Psoas muscle (tissue), 8 donors: ENCODE measurements around the gene CNTN6. TPM values are rescaled to one million over a fixed set of nuclear protein-coding genes. Genes with fewer than 3 reads are reported as not detected.

Experiments used
- ATAC-seq, 4 donors: fragments of 200-7000 bp; cut with Tn5 transposase; one replicate each; pipeline ENCODE4 v1.9.1; 2020; ENCODE audit warnings: moderate library complexity in 3 of 4, mild to moderate bottlenecking in 2 of 4
- DNase-seq, 2 donors: peaks; one replicate each; pipeline ENCODE4 v3.0.0-alpha.2; 2020
- H3K27ac ChIP-seq: fragments of 200-600 bp; one replicate; pipeline ENCODE4 v1.8.0; 2022
- H3K27me3 ChIP-seq, 3 donors: fragments of 200-600 bp in 1 of 3; one replicate each; pipeline versions ENCODE4 v1.6.1 to v1.8.0; 2013 to 2022; ENCODE audit warnings: low read length in 2 of 3, mild to moderate bottlenecking in 2 of 3, moderate library complexity in 1 of 3; ENCODE audit not compliant: insufficient read depth in 3 of 3
- H3K36me3 ChIP-seq, 2 donors: fragments of 200-600 bp in 1 of 2; one replicate each; pipeline versions ENCODE4 v1.6.1 to v1.8.0; 2013 to 2022; ENCODE audit warnings: low read depth in 1 of 2, mild to moderate bottlenecking in 1 of 2, moderate library complexity in 1 of 2; ENCODE audit not compliant: insufficient read depth in 1 of 2
- H3K4me1 ChIP-seq: fragments of 200-600 bp; one replicate; pipeline ENCODE4 v1.8.0; 2022
- H3K4me3 ChIP-seq: fragments of 200-600 bp; one replicate; pipeline ENCODE4 v1.8.0; 2022; ENCODE audit warnings: mild to moderate bottlenecking
- H3K9me3 ChIP-seq: fragments of 200-600 bp; one replicate; pipeline ENCODE4 v1.8.0; 2022
- WGBS, 3 donors: extraction: QIAGEN DNeasy Blood & Tissue Kit; methylation state at CpG; one replicate each; pipeline versions ENCODE4 v1.1.6 to v1.1.7; 2013; 5-methylcytosine and 5-hydroxymethylcytosine counted together
- intact Hi-C, 2 donors: fragments of 100-400 bp; cut with DNase I; formaldehyde crosslinking; loops; one replicate each; pipeline versions ENCODE4 v1.11.0 to v1.14.2; 2022
- long read RNA-seq, 2 donors: library from polyadenylated mRNA; unstranded; transcript quantifications; one replicate each; pipeline ENCODE4 v2.0.0, GENCODE V29; 2021
- polyA plus RNA-seq, 3 donors: library from polyadenylated mRNA; stranded (reverse); fragments of 200-250 nt; gene quantifications; one replicate each; pipeline ENCODE4 v1.2.3, GENCODE V29; 2013
- total RNA-seq, 4 donors: library from RNA; stranded (reverse); fragmentation: NEBNext Ultra II Directional in 2 of 4; extraction: Animal tissue kit (Norgen Biotek cat#: 25700) in 2 of 4; gene quantifications; one replicate each; pipeline versions ENCODE4 v1.2.1 to v1.2.4, GENCODE V29; 2021 to 2023
- TF ChIP-seq, protein P1 (sequence below): fragments of 200-600 bp; IDR thresholded peaks from one replicate; pipeline ENCODE4 v1.8.0; 2022; ENCODE audit warnings: antibody characterized with exemption
- donor health status: healthy with polysubstance abuse.
- donor health status: DM: no; HTN: no; CAD: no; lungs with moderate emphysema.
- donor health status: Bipolar disorder and iron deficiency.
- donor health status: healthy.
- donor health status: DM: yes; HTN: yes; CAD: no.
- donor health status: DM: no; HTN: no; CAD: no.
- donor health status: DM: no; HTN: no; CAD: no.
- donor health status: DM: yes; HTN: yes; CAD: no.

Gene CNTN6
- total RNA-seq (under 1 TPM in 1 of 4 donors, not detected in 3; 0.10 TPM), polyA plus RNA-seq (not detected)
- long read RNA-seq, donor 1, result 0 reads
- long read RNA-seq, donor 2, result 0 reads

DNA sequence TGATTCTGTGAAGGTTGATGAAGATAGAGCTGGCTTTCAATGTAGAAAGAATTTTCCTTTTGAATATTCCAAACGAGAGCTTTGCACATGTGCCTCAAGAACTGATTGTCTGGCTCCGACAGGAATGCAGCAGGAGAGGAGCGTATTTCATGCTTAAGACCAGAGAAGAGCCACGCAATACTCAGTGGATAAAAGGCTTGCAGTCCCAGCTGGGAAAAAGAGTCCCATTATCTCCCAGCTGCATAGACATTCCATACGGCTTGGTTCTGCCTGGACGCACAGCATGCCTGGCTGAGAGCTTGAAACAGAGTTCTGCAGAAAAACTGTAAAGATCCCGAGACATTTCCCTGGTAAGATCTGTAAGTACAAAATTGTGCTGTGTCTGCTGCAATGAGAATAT is at the start of gene CNTN6:
Gene CNTN6 (plus strand): TSS at position 254 of the 400 bp plus-strand sequence. CDS start 54,985 bp downstream, outside the sequence.
- 13 to 27% (median 23%) methylated on average over 7 of the region's 7 CpGs for WGBS, 3 donors
- ATAC-seq, result no peak
- DNase-seq, result no peak
- Histone ChIP-seq H3K9me3 (no peaks in the 10 kb centered on the region), H3K4me3 (no peak within 1 kb of the TSS), H3K27ac (no peak within 1 kb of the TSS), H3K4me1 (no peaks in the 10 kb centered on the region), H3K36me3 (no peaks in the 10 kb centered on the region), H3K27me3 (no peaks in the 10 kb centered on the region)
- TF ChIP-seq, protein P1, sequence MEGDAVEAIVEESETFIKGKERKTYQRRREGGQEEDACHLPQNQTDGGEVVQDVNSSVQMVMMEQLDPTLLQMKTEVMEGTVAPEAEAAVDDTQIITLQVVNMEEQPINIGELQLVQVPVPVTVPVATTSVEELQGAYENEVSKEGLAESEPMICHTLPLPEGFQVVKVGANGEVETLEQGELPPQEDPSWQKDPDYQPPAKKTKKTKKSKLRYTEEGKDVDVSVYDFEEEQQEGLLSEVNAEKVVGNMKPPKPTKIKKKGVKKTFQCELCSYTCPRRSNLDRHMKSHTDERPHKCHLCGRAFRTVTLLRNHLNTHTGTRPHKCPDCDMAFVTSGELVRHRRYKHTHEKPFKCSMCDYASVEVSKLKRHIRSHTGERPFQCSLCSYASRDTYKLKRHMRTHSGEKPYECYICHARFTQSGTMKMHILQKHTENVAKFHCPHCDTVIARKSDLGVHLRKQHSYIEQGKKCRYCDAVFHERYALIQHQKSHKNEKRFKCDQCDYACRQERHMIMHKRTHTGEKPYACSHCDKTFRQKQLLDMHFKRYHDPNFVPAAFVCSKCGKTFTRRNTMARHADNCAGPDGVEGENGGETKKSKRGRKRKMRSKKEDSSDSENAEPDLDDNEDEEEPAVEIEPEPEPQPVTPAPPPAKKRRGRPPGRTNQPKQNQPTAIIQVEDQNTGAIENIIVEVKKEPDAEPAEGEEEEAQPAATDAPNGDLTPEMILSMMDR, result no peak
- intact Hi-C loops, result no loop called here

DNA sequence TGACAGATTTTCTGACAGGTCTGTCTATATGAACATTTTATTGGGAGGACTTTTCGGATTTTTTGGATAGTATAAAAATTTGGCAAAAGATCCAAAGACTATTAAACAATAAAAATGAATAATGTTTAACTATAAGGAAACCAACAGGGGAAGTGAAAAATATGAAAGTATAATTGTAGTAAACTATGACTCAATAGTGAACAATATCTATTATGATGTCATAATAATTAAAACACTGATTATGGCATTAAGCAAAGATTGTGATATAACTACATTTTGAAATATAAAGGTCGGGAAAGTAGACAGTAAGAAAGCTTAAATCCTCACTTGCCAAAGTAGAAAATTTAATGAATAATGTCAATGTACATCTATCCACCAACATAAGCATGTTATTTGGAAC is 44.3 kb upstream of the CNTN6 start:
- intact Hi-C loops, result no loop called here

DNA sequence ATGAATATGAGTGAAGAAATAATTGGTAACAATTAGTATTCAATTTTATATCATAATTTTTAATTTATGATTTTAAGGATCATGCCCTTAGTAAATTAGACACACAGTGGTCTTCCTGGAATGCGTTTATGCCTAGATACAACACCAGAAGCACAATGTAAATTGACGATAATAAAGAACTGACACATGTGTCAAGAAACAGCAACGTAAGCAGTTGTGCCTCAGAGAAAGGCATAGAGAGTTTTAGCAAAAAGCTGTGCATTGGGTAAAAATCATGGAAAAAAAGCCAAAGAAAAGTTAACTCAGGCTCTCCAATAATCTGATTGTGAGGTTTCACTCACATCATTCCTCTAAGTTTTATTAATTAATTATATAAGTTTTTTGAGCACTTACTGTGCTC is 37.0 kb upstream of the CNTN6 start:
- DNase-seq (no peak), ATAC-seq (no peak)
- no peak overlapping the region for H3K4me3 ChIP-seq
- WGBS, 3 donors, result 89 to 96% (median 90%) methylated on average over 3 of the region's 3 CpGs
- H3K36me3 ChIP-seq, result no peaks in the 10 kb centered on the region
- TF ChIP-seq, protein P1, result no peak
- intact Hi-C loops, result no loop called here
- no peak overlapping the region for H3K27ac ChIP-seq
- H3K9me3 ChIP-seq, result no peaks in the 10 kb centered on the region
- no peaks in the 10 kb centered on the region for H3K27me3 ChIP-seq
- no peaks in the 10 kb centered on the region for H3K4me1 ChIP-seq

More for the DNA sequence above, 44.3 kb upstream of the CNTN6 start:
- no peaks in the 10 kb centered on the region for H3K36me3 ChIP-seq
- H3K4me3 ChIP-seq, result no peak overlapping the region
- 65 to 74% (median 67%) methylated on average over 2 of the region's 2 CpGs for WGBS, 3 donors
- no peaks in the 10 kb centered on the region for H3K4me1 ChIP-seq
- H3K9me3 ChIP-seq, result no peaks in the 10 kb centered on the region
- no peak overlapping the region for H3K27ac ChIP-seq
- ATAC-seq (no peak), DNase-seq (no peak)
- TF ChIP-seq, protein P1, result no peak
- H3K27me3 ChIP-seq, result no peaks in the 10 kb centered on the region

DNA sequence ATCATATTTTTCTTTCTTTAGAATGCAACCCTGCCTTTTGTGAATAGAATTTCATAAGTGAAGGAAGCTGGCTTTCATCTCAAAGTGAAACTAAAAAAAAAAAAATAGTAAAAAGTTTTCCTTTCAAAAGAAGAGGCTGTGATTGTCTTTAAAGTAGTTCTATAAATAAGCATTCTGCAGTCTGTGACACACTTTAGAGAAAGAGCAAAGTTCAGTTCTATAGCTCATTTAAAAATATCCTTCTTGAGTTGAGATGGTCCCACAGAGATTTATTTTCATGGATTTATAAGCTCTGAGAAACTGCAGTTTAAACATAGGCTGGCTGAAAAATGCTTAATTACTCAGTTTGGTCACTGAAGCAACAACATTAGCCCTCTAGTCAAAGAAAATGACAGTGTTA is 36.1 kb upstream of the CNTN6 start:
- H3K4me3 ChIP-seq, result no peak overlapping the region
- intact Hi-C loops, result no loop called here
- ATAC-seq (no peak), DNase-seq (no peak)
- no peak overlapping the region for H3K27ac ChIP-seq
- H3K4me1 ChIP-seq, result no peaks in the 10 kb centered on the region
- no peaks in the 10 kb centered on the region for H3K9me3 ChIP-seq
- TF ChIP-seq, protein P1, result no peak
- H3K36me3 ChIP-seq, result no peaks in the 10 kb centered on the region
- H3K27me3 ChIP-seq, result no peaks in the 10 kb centered on the region

DNA sequence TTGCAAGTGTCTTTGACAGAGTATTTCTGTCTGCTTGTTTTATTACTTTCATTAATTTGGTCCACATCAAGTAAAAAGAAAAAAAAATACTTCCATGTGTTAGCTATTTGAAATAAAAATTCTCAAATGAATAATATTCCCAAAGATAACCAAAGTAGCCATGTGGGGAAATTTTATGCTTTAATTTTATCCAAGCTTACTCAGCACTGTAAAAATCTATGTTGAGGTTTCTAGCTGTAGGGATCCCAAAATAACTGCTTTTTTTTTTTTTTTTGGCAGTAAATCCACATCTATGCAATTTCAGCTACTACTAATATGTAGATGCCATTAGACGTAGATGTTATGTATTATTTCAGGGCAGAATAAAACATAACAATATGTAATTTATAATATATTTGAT is 35.4 kb upstream of the CNTN6 start:
- Histone ChIP-seq H3K4me3 (no peak overlapping the region), H3K36me3 (no peaks in the 10 kb centered on the region), H3K4me1 (no peaks in the 10 kb centered on the region), H3K27me3 (no peaks in the 10 kb centered on the region), H3K9me3 (no peaks in the 10 kb centered on the region), H3K27ac (no peak overlapping the region)
- WGBS, 3 donors, result 58 to 69% (median 63%) methylated on average over 1 of the region's 1 CpG
- ATAC-seq (no peak), DNase-seq (no peak)
- intact Hi-C loops, result no loop called here
- TF ChIP-seq, protein P1, result no peak
